B cell (primary cell): ENCODE measurements around the gene BACH2. TPM values are rescaled to one million over a fixed set of nuclear protein-coding genes. Genes with fewer than 3 reads are reported as not detected.
A peak's percentile ranks its signal among the peaks of the same experiment; 100 is the strongest.

ENCODE experiments used
- ATAC-seq: fragments of 200-7000 bp; cut with Tn5 transposase; one replicate; pipeline ENCODE4 v1.10.0; 2021; ENCODE audit warnings: low read depth, mild to moderate bottlenecking, moderate number of reproducible peaks, moderate library complexity
- CTCF ChIA-PET: fragments of 350-600 bp; sonication (Branson Sonifier 250); formaldehyde crosslinking; loops from one replicate; lab custom pipeline; 2021; ENCODE audit warnings: antibody characterized with exemption, inconsistent platforms; lab: Charles Lee
- POLR2A ChIA-PET: fragments of 350-600 bp; sonication (Branson Sonifier 250); formaldehyde crosslinking; loops from one replicate; lab custom pipeline; 2021; ENCODE audit warnings: antibody characterized with exemption; lab: Charles Lee
- DNase-seq: peaks from one replicate; pipeline ENCODE4 v3.0.0; 2013
- H2AFZ ChIP-seq: 2 replicates; pipeline ENCODE4 v1.6.1; 2012; ENCODE audit warnings: mild to moderate bottlenecking, low read depth, low read length; ENCODE audit not compliant: insufficient read depth, poor library complexity, severe bottlenecking
- H3K27ac ChIP-seq, 2 donors: 1 replicate in 1 of 2; 2 replicates in 1 of 2; pipeline ENCODE4 v1.5.1; 2012 to 2013; ENCODE audit warnings: low read length in 2 of 2, mild to moderate bottlenecking in 2 of 2, moderate library complexity in 1 of 2
- H3K27me3 ChIP-seq, 4 experiments: fragments of 200-600 bp in 1 of 4; sonication (generic) in 1 of 4; replicated peaks in 1 of 4; 1 replicate in 2 of 4; 2 replicates in 2 of 4; pipeline versions ENCODE4 v1.6.1 to v1.7.0; 2013 to 2016; ENCODE audit warnings: low read length in 3 of 4, mild to moderate bottlenecking in 2 of 4, mixed read lengths in 1 of 4, moderate library complexity in 1 of 4; ENCODE audit not compliant: insufficient read depth in 4 of 4, control insufficient read depth in 3 of 4; ENCODE audit errors: control extremely low read depth in 1 of 4
- H3K36me3 ChIP-seq, 2 experiments: replicated peaks in 1 of 2; 1 replicate in 1 of 2; 2 replicates in 1 of 2; pipeline versions ENCODE4 v1.6.1 to v1.7.1; 2013; ENCODE audit warnings: low read length in 1 of 2; ENCODE audit not compliant: insufficient read depth in 2 of 2, control insufficient read depth in 1 of 2; ENCODE audit errors: control extremely low read depth in 1 of 2, extremely low read depth in 1 of 2
- H3K4me1 ChIP-seq, 2 donors: fragments of 200-600 bp in 1 of 2; sonication (generic) in 1 of 2; 1 replicate in 1 of 2; 2 replicates in 1 of 2; pipeline versions ENCODE4 v1.5.1 to v1.6.1; 2013 to 2017; ENCODE audit warnings: low read length in 2 of 2; ENCODE audit not compliant: control insufficient read depth in 2 of 2, insufficient read depth in 2 of 2
- H3K4me2 ChIP-seq: replicated peaks from 2 replicates; pipeline ENCODE3; 2012; ENCODE audit warnings: mild to moderate bottlenecking, low read depth, low read length; ENCODE audit not compliant: poor library complexity, severe bottlenecking
- H3K4me3 ChIP-seq, 5 experiments: fragments of 200-600 bp in 1 of 5; sonication (generic) in 1 of 5; 1 replicate in 3 of 5; 2 replicates in 2 of 5; pipeline versions ENCODE4 v1.5.1 to v1.7.0; 2011 to 2016; ENCODE audit warnings: low read length in 4 of 5, mild to moderate bottlenecking in 4 of 5, low read depth in 2 of 5, control low read depth in 1 of 5, moderate library complexity in 1 of 5; ENCODE audit not compliant: insufficient read depth in 1 of 5; ENCODE audit errors: control extremely low read depth in 1 of 5, extremely low read depth in 1 of 5
- H3K79me2 ChIP-seq: fragments of 200-600 bp; sonication (generic); one replicate; pipeline ENCODE4 v1.6.0; 2016; ENCODE audit warnings: low read length; ENCODE audit not compliant: control insufficient read depth, insufficient read depth
- H3K9ac ChIP-seq: fragments of 200-600 bp; sonication (generic); 2 replicates; pipeline ENCODE4 v1.6.1; 2017; ENCODE audit warnings: mild to moderate bottlenecking, low read length, moderate library complexity
- H3K9me3 ChIP-seq, 3 donors: one replicate each; pipeline versions ENCODE4 v1.6.1 to v1.7.1; 2013; ENCODE audit warnings: low read length in 2 of 3; ENCODE audit not compliant: control insufficient read depth in 2 of 3, insufficient read depth in 1 of 3; ENCODE audit errors: control extremely low read depth in 1 of 3
- H4K20me1 ChIP-seq: 2 replicates; pipeline ENCODE4 v1.6.0; 2012; ENCODE audit warnings: mild to moderate bottlenecking, low read length; ENCODE audit not compliant: insufficient read depth, control insufficient read depth, poor library complexity, severe bottlenecking
- H3K27ac Mint-ChIP-seq: one replicate; pipeline ENCODE4 v1.8.0; 2021; ENCODE audit warnings: mixed read lengths
- H3K27me3 Mint-ChIP-seq: one replicate; pipeline ENCODE4 v1.8.0; 2021; ENCODE audit warnings: mixed read lengths
- H3K4me1 Mint-ChIP-seq: one replicate; pipeline ENCODE4 v1.8.0; 2021; ENCODE audit warnings: mixed read lengths
- H3K4me3 Mint-ChIP-seq: one replicate; pipeline ENCODE4 v1.8.0; 2021; ENCODE audit warnings: mixed read lengths
- H3K9me3 Mint-ChIP-seq: one replicate; pipeline ENCODE4 v1.8.0; 2022; ENCODE audit warnings: mixed read lengths; ENCODE audit not compliant: insufficient read depth
- EZH2 ChIP-seq: IDR thresholded peaks from 2 replicates; pipeline ENCODE4 v1.6.1; 2012; ENCODE audit warnings: borderline replicate concordance, low read depth, mild to moderate bottlenecking, moderate library complexity, low read length; ENCODE audit not compliant: insufficient read depth, poor library complexity, severe bottlenecking
- WGBS: methylation state at CpG from one replicate; pipeline ENCODE4 v1.1.5; 2013; ENCODE audit warnings: missing lambda C conversion rate; ENCODE audit not compliant: insufficient coverage; 5-methylcytosine and 5-hydroxymethylcytosine counted together
- intact Hi-C: fragments of 100-400 bp; cut with micrococcal nuclease; formaldehyde crosslinking; loops from one replicate; pipeline ENCODE4 v1.10.0; 2022
- polyA plus RNA-seq: library from polyadenylated mRNA; depleted of rRNA; stranded (reverse); fragments of >200 nt; gene quantifications from 2 replicates; pipeline ENCODE4 v1.2.3, GENCODE V29; 2012
- total RNA-seq, 2 donors: library from RNA; stranded (reverse); fragments of 120-200 nt in 1 of 2; gene quantifications; 1 replicate in 1 of 2; 2 replicates in 1 of 2; pipeline versions ENCODE4 v1.2.3 to v1.2.4, GENCODE V29; 2013 to 2022
- TF ChIP-seq, protein P1 (sequence below): fragments of 200-600 bp; IDR thresholded peaks from one replicate; pipeline ENCODE4 v1.8.0; 2022; ENCODE audit warnings: antibody characterized with exemption, mild to moderate bottlenecking

The BACH2 gene
- total and polyA plus RNA-seq, 2 donors (not counting 1 experiment from before 2014, with no cell fraction given) = 41.1 to 235 TPM

DNA sequence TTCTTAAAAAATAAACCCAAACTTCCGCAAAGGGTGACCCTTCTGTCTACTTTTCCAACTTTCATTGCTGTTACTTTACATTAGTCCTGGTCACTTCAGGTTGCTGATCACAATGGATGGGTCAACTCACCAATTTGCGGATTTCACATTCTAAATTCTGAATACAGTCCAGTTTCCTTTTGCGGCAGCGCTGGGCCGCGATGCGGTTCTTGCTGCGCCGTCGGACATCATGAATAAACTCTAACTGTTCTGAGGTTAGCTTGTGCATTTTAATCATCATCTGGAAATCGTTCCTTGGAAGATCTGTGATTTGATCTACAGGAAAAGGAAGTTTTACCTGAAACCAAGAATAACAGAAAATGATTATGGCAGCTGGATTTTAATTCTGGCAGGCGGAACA is 358.6 kb downstream of the BACH2 start:
- H3K36me3 ChIP-seq = peaks cover 6 to 59% of the 10 kb centered on the region in 2 experiments
- DNase-seq (no peak), ATAC-seq (no peak)
- no peaks in the 10 kb centered on the region for H3K9me3 ChIP-seq
- TF ChIP-seq EZH2 = no peak
- TF ChIP-seq, protein P1, sequence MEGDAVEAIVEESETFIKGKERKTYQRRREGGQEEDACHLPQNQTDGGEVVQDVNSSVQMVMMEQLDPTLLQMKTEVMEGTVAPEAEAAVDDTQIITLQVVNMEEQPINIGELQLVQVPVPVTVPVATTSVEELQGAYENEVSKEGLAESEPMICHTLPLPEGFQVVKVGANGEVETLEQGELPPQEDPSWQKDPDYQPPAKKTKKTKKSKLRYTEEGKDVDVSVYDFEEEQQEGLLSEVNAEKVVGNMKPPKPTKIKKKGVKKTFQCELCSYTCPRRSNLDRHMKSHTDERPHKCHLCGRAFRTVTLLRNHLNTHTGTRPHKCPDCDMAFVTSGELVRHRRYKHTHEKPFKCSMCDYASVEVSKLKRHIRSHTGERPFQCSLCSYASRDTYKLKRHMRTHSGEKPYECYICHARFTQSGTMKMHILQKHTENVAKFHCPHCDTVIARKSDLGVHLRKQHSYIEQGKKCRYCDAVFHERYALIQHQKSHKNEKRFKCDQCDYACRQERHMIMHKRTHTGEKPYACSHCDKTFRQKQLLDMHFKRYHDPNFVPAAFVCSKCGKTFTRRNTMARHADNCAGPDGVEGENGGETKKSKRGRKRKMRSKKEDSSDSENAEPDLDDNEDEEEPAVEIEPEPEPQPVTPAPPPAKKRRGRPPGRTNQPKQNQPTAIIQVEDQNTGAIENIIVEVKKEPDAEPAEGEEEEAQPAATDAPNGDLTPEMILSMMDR = no peak
- H3K4me3 ChIP-seq = no peak overlapping the region
- Mint-ChIP-seq H3K27ac (no peak overlapping the region), H3K4me3 (no peak overlapping the region), H3K4me1 (peaks cover 3% of the 10 kb centered on the region), H3K27me3 (no peaks in the 10 kb centered on the region), H3K9me3 (no peaks in the 10 kb centered on the region)
- H3K4me2 ChIP-seq = no peak overlapping the region
- H4K20me1 ChIP-seq = peaks cover 92% of the 10 kb centered on the region
- no peak overlapping the region for H3K9ac ChIP-seq
- CTCF ChIA-PET = interaction anchor here (0.7 to 8.3 kb wide), 5 partner anchors 8 to 549 kb away, joined by 3 to 206 read pairs (median 5); no protein-coding TSS in a partner anchor
- POLR2A ChIA-PET = no interaction called here
- H3K27me3 ChIP-seq = no peaks in the 10 kb centered on the region
- 97% methylated on average over 10 of the region's 12 CpGs for whole genome bisulfite sequencing
- intact Hi-C loops = no loop called here
- H3K27ac ChIP-seq = no peak overlapping the region
- no peaks in the 10 kb centered on the region for H3K4me1 ChIP-seq
- peaks cover 7% of the 10 kb centered on the region for H3K79me2 ChIP-seq
- no peak overlapping the region for H2AFZ ChIP-seq

DNA sequence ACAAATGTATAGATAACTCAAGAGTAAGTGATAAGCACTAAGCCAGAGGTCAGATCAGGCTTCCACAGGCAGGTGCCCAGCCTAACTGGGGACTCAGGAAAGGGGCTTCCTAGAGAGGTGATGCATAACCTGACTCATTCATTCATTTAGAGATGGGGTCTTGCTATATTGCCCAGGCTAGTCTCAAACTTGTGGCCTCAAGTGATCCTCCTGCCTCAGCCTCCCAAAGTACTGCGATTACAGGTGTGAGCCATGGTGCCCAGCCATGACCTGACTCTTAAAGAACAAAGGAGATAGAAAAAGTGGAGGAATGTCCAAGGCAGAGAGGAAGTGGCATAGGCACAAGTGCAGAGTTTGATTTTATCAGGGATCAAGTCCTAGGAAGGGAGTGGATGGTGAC is 360.5 kb downstream of the BACH2 start:
- TF ChIP-seq, protein P1 = no peak
- TF ChIP-seq EZH2 = no peak
- Histone ChIP-seq H3K27ac (no peak overlapping the region), H3K36me3 (peaks cover 6 to 67% of the 10 kb centered on the region in 2 experiments), H3K4me3 (no peak overlapping the region), H2AFZ (no peak overlapping the region), H3K9me3 (no peaks in the 10 kb centered on the region), H3K79me2 (peaks cover 3% of the 10 kb centered on the region), H3K9ac (no peak overlapping the region), H3K4me1 (no peaks in the 10 kb centered on the region), H4K20me1 (peaks cover 77% of the 10 kb centered on the region), H3K27me3 (no peaks in the 10 kb centered on the region), H3K4me2 (no peak overlapping the region)
- H3K4me1 Mint-ChIP-seq = peaks cover 3% of the 10 kb centered on the region
- DNase-seq (no peak), ATAC-seq (no peak)
- H3K9me3 Mint-ChIP-seq = no peaks in the 10 kb centered on the region
- CTCF ChIA-PET = interaction anchor here (1.0 to 1.3 kb wide), 2 partner anchors 281 to 543 kb away, joined by 4 to 6 read pairs; no protein-coding TSS in a partner anchor
- POLR2A ChIA-PET = no interaction called here
- no peaks in the 10 kb centered on the region for H3K27me3 Mint-ChIP-seq
- no peak overlapping the region for H3K4me3 Mint-ChIP-seq
- peak overlapping the region; percentile 15 for H3K27ac Mint-ChIP-seq
- WGBS = no CpG with 5 or more reads among the region's 1 CpG
- intact Hi-C loops = no loop called here
